Activated T-helper 1 cell treated with anti-CD3 and anti-CD28 coated beads, Interleukin-2, amount 50 U/mL, for 16 hours (primary cell): ENCODE results near the gene CACTIN.
"Not testable (repeated sequence)": the region's sequence is repeated elsewhere in the genome, so short reads cannot be mapped to it uniquely, and the experiment has no call there.

ENCODE experiments used
- DNase-seq, 2 donors: peaks; one replicate each; pipeline ENCODE4 v3.0.0-alpha.2; 2020; ENCODE audit warnings: low read depth in 1 of 2, low spot score in 1 of 2

Gene CACTIN

DNA sequence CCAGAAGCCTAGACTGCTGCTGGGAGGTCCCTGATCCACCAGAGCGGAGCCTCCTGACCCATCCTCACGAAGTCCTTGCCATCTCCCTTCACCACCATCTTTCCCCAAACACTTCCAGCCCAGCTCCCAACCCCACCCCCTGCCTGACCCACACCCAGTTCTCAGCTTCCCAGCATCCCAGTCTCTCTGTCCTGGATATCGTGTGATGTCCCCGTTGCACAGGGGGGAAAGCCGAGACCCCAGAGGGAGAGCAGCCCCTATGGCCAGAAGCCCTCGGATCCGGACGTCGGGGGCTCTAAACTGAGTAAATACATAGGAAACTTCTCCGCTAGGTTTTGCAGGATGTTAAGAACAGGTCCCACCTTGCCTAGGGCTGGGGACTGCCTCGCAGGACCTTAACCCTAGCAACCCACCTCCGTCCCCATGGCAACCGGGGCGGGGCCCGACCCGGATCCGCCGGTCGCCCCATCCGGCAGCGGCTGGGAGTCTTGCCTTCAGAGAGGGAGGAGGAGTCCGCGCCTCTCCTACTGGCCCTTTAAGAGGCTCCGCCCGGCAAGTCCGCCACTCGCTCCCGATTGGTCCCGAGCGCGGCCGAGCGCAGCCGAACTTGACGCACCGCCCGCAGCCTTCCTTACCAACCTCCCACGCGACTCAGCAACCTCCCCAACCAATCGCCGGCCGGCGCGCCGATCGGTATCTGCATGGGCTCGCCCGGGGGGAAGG lies 54.3 kb downstream of the CACTIN start:
- peak; percentile 99 to 100 for DNase-seq

DNA sequence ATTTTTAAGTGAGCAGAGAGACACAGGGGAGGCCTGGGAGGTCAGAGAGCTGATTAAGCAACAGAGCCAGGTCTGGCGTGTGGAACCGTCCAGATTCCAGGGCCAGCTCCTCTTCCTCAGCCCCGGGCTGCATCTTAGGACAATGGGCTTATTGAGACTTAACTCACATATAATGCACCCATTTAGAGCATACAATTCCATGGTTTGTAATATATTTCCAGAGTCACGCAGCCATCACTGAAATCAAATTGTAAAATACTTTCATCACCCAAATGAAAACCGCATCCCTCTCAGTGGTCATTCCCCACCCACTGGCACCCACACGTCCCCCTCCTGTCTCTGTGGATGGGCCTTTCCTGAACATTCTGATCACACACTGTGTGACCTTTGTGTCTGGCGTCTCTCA lies 56.0 kb downstream of the CACTIN start:
- no peak for DNase-seq

DNA sequence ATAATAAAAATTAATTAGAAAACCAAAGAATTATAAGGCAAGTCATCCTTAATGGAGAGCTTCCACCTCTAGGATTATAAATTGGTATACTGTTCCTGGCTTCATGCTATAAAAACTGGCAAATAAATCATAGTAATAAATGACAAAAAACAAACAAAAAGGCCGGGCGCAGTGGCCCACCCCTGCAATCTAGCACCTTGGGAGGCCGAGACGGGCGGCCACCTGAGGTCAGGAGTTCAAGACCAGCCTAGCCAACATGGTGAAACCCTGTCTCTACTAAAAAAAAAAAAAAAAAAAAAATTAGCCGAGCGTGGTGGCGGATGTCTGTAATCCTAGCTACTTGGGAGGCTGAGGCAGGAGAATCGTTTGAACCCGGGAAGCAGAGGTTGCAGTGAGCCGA lies 56.5 kb downstream of the CACTIN start:
- DNase-seq: not testable (repeated sequence)

DNA sequence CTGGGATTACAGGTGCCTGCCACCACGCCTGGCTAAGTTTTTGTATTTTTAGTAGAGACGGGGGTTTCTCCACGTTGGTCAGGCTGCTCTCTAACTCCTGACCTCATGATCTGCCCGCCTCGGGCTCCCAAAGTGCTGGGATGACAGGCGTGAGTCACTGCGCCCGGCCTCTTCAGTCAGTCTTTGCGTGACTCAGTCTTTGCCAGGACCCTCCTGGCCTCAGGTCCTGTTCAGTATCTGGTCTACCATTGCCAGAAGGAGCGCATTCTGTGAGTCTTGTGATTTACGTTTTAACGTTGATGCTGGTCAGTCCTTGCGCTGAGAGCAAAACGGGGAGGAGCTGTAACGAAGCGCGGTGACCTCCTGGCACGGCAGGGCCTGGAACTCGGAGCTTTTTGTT lies 61.5 kb downstream of the CACTIN start:
- DNase-seq: no peak

DNA sequence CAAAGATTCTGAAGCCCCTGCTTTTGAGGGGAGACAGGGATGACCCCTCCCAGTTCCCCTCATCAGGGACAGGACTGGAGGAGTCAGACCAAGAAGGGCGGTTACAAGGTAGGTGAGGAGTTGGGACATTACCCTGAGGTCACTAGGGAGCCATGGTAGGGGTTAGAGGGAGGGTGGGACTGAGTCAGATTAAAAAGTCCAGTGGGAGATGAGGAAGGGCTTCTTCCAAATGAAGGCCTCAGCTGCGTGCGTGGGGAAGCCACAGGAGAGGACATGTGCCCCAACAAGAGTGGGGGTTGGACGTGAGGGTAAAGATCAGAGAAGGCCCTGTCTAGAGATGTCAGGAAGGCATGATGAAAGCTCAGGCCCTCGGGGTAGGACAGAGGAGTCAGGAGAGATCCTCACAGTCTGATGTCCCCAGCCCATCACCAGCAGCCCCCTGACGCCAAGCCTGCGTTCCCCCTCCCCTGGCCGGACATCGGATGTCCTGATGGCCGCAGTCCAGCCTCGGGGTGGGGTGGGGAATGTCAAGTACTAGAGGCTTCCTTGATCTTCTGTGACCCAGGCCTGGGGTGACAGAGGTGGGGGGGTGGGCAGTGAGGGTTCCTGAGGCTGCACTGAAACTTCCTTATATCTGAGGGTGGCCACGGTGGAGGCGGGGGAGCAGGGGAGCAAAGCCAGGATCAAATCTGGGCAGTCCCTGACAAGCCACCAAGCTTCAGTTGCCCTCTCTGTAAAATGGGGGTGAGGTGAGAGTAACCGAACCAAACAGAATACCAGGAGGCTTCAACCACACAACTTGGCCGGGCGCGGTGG lies 62.7 kb downstream of the CACTIN start:
- DNase-seq: no peak
